H9 (cell line): ENCODE measurements around the gene NEURL1. TPM values are rescaled to one million over a fixed set of nuclear protein-coding genes. Genes with fewer than 3 reads are reported as not detected.

Source experiments
- DNase-seq: peaks from one replicate; pipeline ENCODE4 v3.0.0-alpha.2; 2017
- H2AFZ ChIP-seq: one replicate; pipeline ENCODE4 v1.6.1; 2013; ENCODE audit warnings: mild to moderate bottlenecking, low read length, control low read depth, moderate library complexity
- H2AK5ac ChIP-seq: 2 replicates; pipeline ENCODE4 v1.6.1; 2013; ENCODE audit warnings: low read length, control low read depth, mixed read lengths; ENCODE audit not compliant: insufficient read length
- H2BK120ac ChIP-seq: one replicate; pipeline ENCODE4 v1.6.1; 2013; ENCODE audit warnings: low read depth, mild to moderate bottlenecking, low read length, control low read depth, inconsistent platforms; ENCODE audit not compliant: poor library complexity, severe bottlenecking
- H2BK12ac ChIP-seq: 2 replicates; pipeline ENCODE4 v1.6.1; 2013; ENCODE audit warnings: low read length, control low read depth, mixed read lengths, low read depth; ENCODE audit not compliant: insufficient read length
- H2BK15ac ChIP-seq: 2 replicates; pipeline ENCODE4 v1.6.1; 2013; ENCODE audit warnings: low read depth, low read length, control low read depth
- H2BK20ac ChIP-seq: one replicate; pipeline ENCODE4 v1.6.1; 2013; ENCODE audit warnings: low read depth, mild to moderate bottlenecking, low read length, control low read depth, inconsistent platforms; ENCODE audit not compliant: poor library complexity, severe bottlenecking
- H2BK5ac ChIP-seq: 2 replicates; pipeline ENCODE4 v1.6.1; 2013; ENCODE audit warnings: low read length, control low read depth, mixed read lengths; ENCODE audit not compliant: insufficient read length
- H3K14ac ChIP-seq: 2 replicates; pipeline ENCODE4 v1.6.1; 2013; ENCODE audit warnings: low read length, control low read depth; ENCODE audit not compliant: insufficient read depth
- H3K18ac ChIP-seq: 2 replicates; pipeline ENCODE4 v1.6.1; 2013; ENCODE audit warnings: low read depth, mild to moderate bottlenecking, mixed read lengths, low read length, control low read depth; ENCODE audit not compliant: insufficient read length
- H3K23ac ChIP-seq: 2 replicates; pipeline ENCODE4 v1.6.1; 2013; ENCODE audit warnings: low read length, control low read depth, mixed read lengths, low read depth; ENCODE audit not compliant: insufficient read length
- H3K23me2 ChIP-seq: 2 replicates; pipeline ENCODE4 v1.6.1; 2013; ENCODE audit warnings: low read depth, mild to moderate bottlenecking, mixed read lengths, low read length, control low read depth; ENCODE audit not compliant: insufficient read length, poor library complexity, severe bottlenecking
- H3K27ac ChIP-seq: 2 replicates; pipeline ENCODE4 v1.5.1; 2013; ENCODE audit warnings: low read length, control low read depth, mixed read lengths, low read depth; ENCODE audit not compliant: insufficient read length
- H3K27me3 ChIP-seq: 2 replicates; pipeline ENCODE4 v1.6.1; 2013; ENCODE audit warnings: low read length, control low read depth, inconsistent platforms; ENCODE audit not compliant: insufficient read depth
- H3K4ac ChIP-seq: 2 replicates; pipeline ENCODE4 v1.6.1; 2013; ENCODE audit warnings: low read depth, mild to moderate bottlenecking, control low read depth, inconsistent platforms, low read length, moderate library complexity
- H3K4me1 ChIP-seq: 2 replicates; pipeline ENCODE4 v1.6.1; 2013; ENCODE audit warnings: low read length, control low read depth, inconsistent platforms; ENCODE audit not compliant: insufficient read depth
- H3K4me2 ChIP-seq: 2 replicates; pipeline ENCODE4 v1.6.1; 2013; ENCODE audit warnings: low read length, control low read depth, mixed read lengths; ENCODE audit not compliant: insufficient read length, insufficient read depth
- H3K56ac ChIP-seq: 2 replicates; pipeline ENCODE4 v1.6.1; 2013; ENCODE audit warnings: low read depth, mild to moderate bottlenecking, mixed read lengths, low read length, control low read depth; ENCODE audit not compliant: insufficient read length
- H3K79me1 ChIP-seq: 2 replicates; pipeline ENCODE4 v1.6.1; 2013; ENCODE audit warnings: low read depth, mild to moderate bottlenecking, moderate library complexity, low read length, control low read depth, inconsistent platforms; ENCODE audit not compliant: insufficient read depth, poor library complexity, severe bottlenecking
- H3K79me2 ChIP-seq: 2 replicates; pipeline ENCODE4 v1.6.1; 2013; ENCODE audit warnings: low read length, control low read depth, inconsistent platforms; ENCODE audit not compliant: insufficient read depth
- H3K9ac ChIP-seq: 2 replicates; pipeline ENCODE4 v1.6.1; 2013; ENCODE audit warnings: low read length, control low read depth, mixed read lengths; ENCODE audit not compliant: insufficient read length; ENCODE audit errors: extremely low read depth
- H3K9me3 ChIP-seq: one replicate; pipeline ENCODE4 v1.6.1; 2013; ENCODE audit warnings: low read depth, low read length, inconsistent platforms; ENCODE audit not compliant: control insufficient read depth
- H3T11ph ChIP-seq: one replicate; pipeline ENCODE4 v1.6.1; 2013; ENCODE audit warnings: mild to moderate bottlenecking, low read length, control low read depth, inconsistent platforms
- H4K20me1 ChIP-seq: one replicate; pipeline ENCODE4 v1.6.1; 2013; ENCODE audit not compliant: control insufficient read depth, insufficient read length, insufficient read depth
- H4K5ac ChIP-seq: 2 replicates; pipeline ENCODE4 v1.6.1; 2013; ENCODE audit warnings: low read depth, mild to moderate bottlenecking, mixed read lengths, low read length, control low read depth; ENCODE audit not compliant: insufficient read length
- H4K8ac ChIP-seq: replicated peaks from 2 replicates; pipeline ENCODE4 v1.6.1; 2013; ENCODE audit warnings: low read length, control low read depth, mixed read lengths, low read depth; ENCODE audit not compliant: insufficient read length
- H4K91ac ChIP-seq: 2 replicates; pipeline ENCODE4 v1.6.1; 2013; ENCODE audit warnings: low read depth, mild to moderate bottlenecking, moderate library complexity, mixed read lengths, low read length, control low read depth; ENCODE audit not compliant: insufficient read length
- H3K27ac Mint-ChIP-seq, 3 experiments: 2 replicates in 2 of 3; 3 replicates in 1 of 3; pipeline ENCODE4 v1.8.0; 2020 to 2021; ENCODE audit warnings: mixed read lengths in 3 of 3, mild to moderate bottlenecking in 1 of 3, moderate library complexity in 1 of 3
- H3K27me3 Mint-ChIP-seq: 2 replicates; pipeline ENCODE4 v1.8.0; 2021; ENCODE audit warnings: low read depth, mild to moderate bottlenecking, moderate library complexity, mixed read lengths
- H3K36me3 Mint-ChIP-seq, 3 experiments: 2 replicates in 2 of 3; 3 replicates in 1 of 3; pipeline ENCODE4 v1.8.0; 2020 to 2021; ENCODE audit warnings: low read depth in 3 of 3, mixed read lengths in 3 of 3; ENCODE audit not compliant: insufficient read depth in 1 of 3
- H3K4me1 Mint-ChIP-seq, 2 experiments: 2 replicates each; pipeline ENCODE4 v1.8.0; 2020; ENCODE audit warnings: mixed read lengths in 2 of 2
- H3K4me3 Mint-ChIP-seq, 2 experiments: 2 replicates in 1 of 2; 3 replicates in 1 of 2; pipeline ENCODE4 v1.8.0; 2020 to 2021; ENCODE audit warnings: mild to moderate bottlenecking in 2 of 2, mixed read lengths in 2 of 2, moderate library complexity in 1 of 2
- H3K9me3 Mint-ChIP-seq, 2 experiments: 2 replicates in 1 of 2; 3 replicates in 1 of 2; pipeline ENCODE4 v1.8.0; 2020; ENCODE audit warnings: mild to moderate bottlenecking in 2 of 2, mixed read lengths in 2 of 2, moderate library complexity in 1 of 2
- CTCF ChIP-seq: fragments of 200-600 bp; sonication (generic); conservative IDR thresholded peaks from 3 replicates; pipeline ENCODE4 v1.8.0; 2021; ENCODE audit warnings: antibody characterized with exemption, mild to moderate bottlenecking
- WGBS: extraction: QIAGEN DNeasy Blood & Tissue Kit; methylation state at CpG from one replicate; pipeline ENCODE4 v1.1.7; 2013; ENCODE audit warnings: missing lambda C conversion rate, low lambda C conversion rate, mixed read lengths; ENCODE audit not compliant: insufficient read length; ENCODE audit errors: extremely low coverage; 5-methylcytosine and 5-hydroxymethylcytosine counted together
- total RNA-seq: library from RNA; stranded (reverse); gene quantifications from 2 replicates; pipeline ENCODE4 v1.2.1, GENCODE V29; 2021

NEURL1 gene
- total RNA-seq, 1 experiment from 2014 or later, result 1.2 TPM

- Histone ChIP-seq H3K79me2 (no peaks in the 10 kb centered on the region), H3K14ac (no peak overlapping the region), H3K4ac (no peak overlapping the region), H3T11ph (no peak overlapping the region), H2BK20ac (no peak overlapping the region), H3K23ac (no peak overlapping the region), H3K23me2 (no peaks in the 10 kb centered on the region), H2AFZ (no peak overlapping the region), H4K8ac (no peak overlapping the region), H3K4me2 (no peak overlapping the region), H2AK5ac (no peak overlapping the region), H3K27ac (no peak overlapping the region), H3K27me3 (no peaks in the 10 kb centered on the region), H2BK15ac (no peak overlapping the region), H4K20me1 (no peaks in the 10 kb centered on the region), H3K9me3 (no peaks in the 10 kb centered on the region), H2BK5ac (no peak overlapping the region), H3K9ac (no peak overlapping the region), H2BK120ac (no peak overlapping the region), H3K56ac (no peak overlapping the region), H3K18ac (no peak overlapping the region), H4K5ac (no peak overlapping the region), H3K79me1 (no peaks in the 10 kb centered on the region), H3K4me1 (no peaks in the 10 kb centered on the region), H2BK12ac (no peak overlapping the region), H4K91ac (no peak overlapping the region)
- Mint-ChIP-seq H3K27ac (no peak overlapping the region), H3K27me3 (no peaks in the 10 kb centered on the region; the same call in 1 of the 2 replicates), H3K36me3 (no peaks in the 10 kb centered on the region), H3K4me1 (peaks cover 0 to 8% of the 10 kb centered on the region in 2 experiments; a peak in 3 of 4 replicates), H3K4me3 (no peak overlapping the region), H3K9me3 (no peaks in the 10 kb centered on the region)
- no peak for TF ChIP-seq CTCF
- no peak for DNase-seq
- WGBS, result no CpG with 5 or more reads among the region's 7 CpGs
Observed at GRCh38 chr10:103573205-103573487, 79.6 kb downstream of the NEURL1 start.
